ENCODE measurements around the gene MS4A8. TPM values are rescaled to one million over a fixed set of nuclear protein-coding genes. Genes with fewer than 3 reads are reported as not detected.

MS4A8 gene
- total and polyA plus RNA-seq, 2 of the 4 experiments (the other 2 are of a cell fraction) = not detected

- Histone ChIP-seq H4K91ac (ENCODE audit: insufficient read depth, low read depth, low read length) (no peak overlapping the region), H4K5ac (ENCODE audit: low read depth, low read length) (no peak overlapping the region), H3K4me2 (ENCODE audit: low read depth, low read length) (no peak overlapping the region), H2AK5ac (ENCODE audit: low read depth, low read length) (no peak overlapping the region), H3K4ac (ENCODE audit: low read depth, low read length) (no peak overlapping the region), H3K9ac (ENCODE audit: low read depth, low read length) (no peak overlapping the region), H4K20me1 (ENCODE audit: insufficient read depth, low read length) (no peaks in the 10 kb centered on the region), H3K79me1 (ENCODE audit: low read depth in 1 of 2, low read length in 2 of 2) (no peaks in the 10 kb centered on the region), H2BK5ac (ENCODE audit: low read depth, low read length, poor library complexity, severe bottlenecking) (no peak overlapping the region), H2AK9ac (replicated peaks; ENCODE audit: low read depth, low read length, poor library complexity) (no peak overlapping the region), H3K9me3 (ENCODE audit: control insufficient read depth, insufficient read depth, low read length) (no peaks in the 10 kb centered on the region), H3K23ac (ENCODE audit: low read depth, low read length) (no peak overlapping the region), H3K36me3 (ENCODE audit: control insufficient read depth, insufficient read depth, low read length) (no peaks in the 10 kb centered on the region), H2AFZ (replicated peaks; ENCODE audit: low read length, poor library complexity) (no peak overlapping the region), H2BK15ac (ENCODE audit: low read depth, low read length) (no peak overlapping the region), H4K8ac (ENCODE audit: low read depth in 2 of 2, low read length in 2 of 2) (no peak overlapping the region), H3K9me1 (ENCODE audit: insufficient read depth, low read length) (no peaks in the 10 kb centered on the region), H3K18ac (ENCODE audit: low read depth, low read length) (no peak overlapping the region), H3K14ac (replicated peaks; ENCODE audit: low read depth, low read length) (no peak overlapping the region), H3K4me3 (ENCODE audit: insufficient read depth, low read depth, low read length) (no peak overlapping the region), H3K27ac (ENCODE audit: insufficient read depth, low read length) (no peak overlapping the region), H3K4me1 (ENCODE audit: control insufficient read depth, insufficient read depth, low read length) (no peaks in the 10 kb centered on the region), H2BK20ac (ENCODE audit: low read depth, low read length) (no peak overlapping the region), H2BK120ac (ENCODE audit: low read depth, low read length) (no peak overlapping the region), H3K56ac (ENCODE audit: extremely low read depth, insufficient read depth, low read length) (no peak overlapping the region), H3K27me3 (ENCODE audit: control insufficient read depth, insufficient read depth, low read length) (no peaks in the 10 kb centered on the region)
- ChIA-PET POLR2A (ENCODE audit: unreplicated experiment) (no interaction called here), CTCF (no interaction called here)
- WGBS, 2 experiments (ENCODE audit: extremely low coverage in 2 of 2, insufficient read length in 1 of 2) = no CpG with 5 or more reads among the region's 4 CpGs
- intact Hi-C loops (cut with micrococcal nuclease) (no loop called here), dilution Hi-C loops (cut with HindIII; ENCODE audit: low sequenced_read_pairs, unreplicated experiment) (no loop called here), in situ Hi-C loops (cut with MboI; ENCODE audit: low sequenced_read_pairs) (no loop called here)
- no TSS peak for BruUV-seq (replicated peaks)
- TF ChIP-seq MAZ (IDR thresholded peaks at IDR 0.05; ENCODE audit: borderline replicate concordance, low read depth, low read length) (no peak), MXI1 (IDR thresholded peaks at IDR 0.05; ENCODE audit: borderline replicate concordance, low read depth, low read length) (no peak), POLR2A (IDR thresholded peaks at IDR 0.05; ENCODE audit: low read depth, low read length) (no peak), RAD21 (IDR thresholded peaks at IDR 0.05; ENCODE audit: low read length) (no peak), MAFK (IDR thresholded peaks at IDR 0.05; ENCODE audit: low read depth, low read length) (no peak), BHLHE40 (IDR thresholded peaks at IDR 0.05; ENCODE audit: low read depth, low read length) (no peak), ELK1 (IDR thresholded peaks at IDR 0.05; ENCODE audit: borderline replicate concordance, low read depth, low read length) (no peak), CEBPB (IDR thresholded peaks at IDR 0.05; ENCODE audit: low read depth, low read length) (no peak), RCOR1 (IDR thresholded peaks at IDR 0.05; ENCODE audit: insufficient replicate concordance, low read length) (no peak), NFE2L2 (IDR thresholded peaks at IDR 0.05; ENCODE audit: low read depth, low read length) (no peak)
- DNase-seq (no peak), ATAC-seq (ENCODE audit: low read depth) (no peak)
These were observed 20.0 kb downstream of the MS4A8 start for GRCh38 chr11:60719391-60719790.

All from IMR-90 (cell line).